ENCODE measurements around the gene CCNB1IP1.

The CCNB1IP1 gene

DNA sequence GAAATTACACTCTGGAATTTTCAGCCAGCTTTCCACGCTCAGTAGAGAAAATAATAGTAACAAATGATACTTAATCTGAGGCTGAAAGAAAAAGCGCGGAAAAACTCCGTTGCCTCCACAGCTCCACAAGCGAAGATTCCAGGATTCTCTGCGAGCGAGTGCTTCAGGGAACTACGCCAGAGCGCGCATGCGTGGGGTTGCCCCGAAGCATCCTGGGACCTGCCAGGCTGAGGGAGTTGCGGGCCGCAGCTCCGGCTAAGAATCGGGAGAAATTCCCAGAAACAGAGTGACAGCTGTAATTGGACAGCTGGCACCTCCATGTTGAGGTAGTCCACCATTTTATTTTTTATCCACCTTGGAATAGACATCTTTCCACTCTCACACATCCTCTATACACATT, 15.4 kb downstream of the CCNB1IP1 start:
- Histone ChIP-seq H3K18ac (ENCODE audit: low read length) (no peak overlapping the region), H2BK120ac (ENCODE audit: low read depth, low read length) (no peak overlapping the region), H3K4me1 (ENCODE audit: control insufficient read depth in 2 of 2, insufficient read depth in 1 of 2, low read depth in 1 of 2, low read length in 2 of 2) (no peaks in the 10 kb centered on the region), H3K36me3 (replicated peaks in 1 of 2; ENCODE audit: control insufficient read depth in 2 of 2, insufficient read depth in 2 of 2, low read length in 2 of 2) (peaks cover 25 to 96% of the 10 kb centered on the region in 2 donors), H3K27me3 (ENCODE audit: control insufficient read depth in 3 of 3, insufficient read depth in 3 of 3, low read depth in 1 of 3, low read length in 3 of 3) (no peaks in the 10 kb centered on the region), H3K79me1 (ENCODE audit: low read depth, low read length) (no peaks in the 10 kb centered on the region), H3K9me3 (replicated peaks in 1 of 2; ENCODE audit: control insufficient read depth in 2 of 2, insufficient read depth in 1 of 2, low read depth in 1 of 2, low read length in 2 of 2) (no peaks in the 10 kb centered on the region), H2BK5ac (ENCODE audit: low read length) (no peak overlapping the region), H3K27ac (replicated peaks; ENCODE audit: low read length) (no peak overlapping the region), H2BK15ac (ENCODE audit: low read length) (no peak overlapping the region), H2AK5ac (ENCODE audit: low read depth, low read length) (no peak overlapping the region), H3K23ac (ENCODE audit: low read depth, low read length, poor library complexity) (no peak overlapping the region), H4K8ac (ENCODE audit: low read depth, low read length) (no peak overlapping the region), H2BK12ac (ENCODE audit: low read length) (no peak overlapping the region), H3K4me3 (ENCODE audit: low read length in 2 of 2) (no peak overlapping the region), H3K14ac (ENCODE audit: low read length) (no peak overlapping the region), H2AFZ (ENCODE audit: low read length) (no peak overlapping the region), H3K4ac (ENCODE audit: low read length) (no peak overlapping the region), H4K91ac (ENCODE audit: low read depth, low read length, poor library complexity) (no peak overlapping the region), H3K9ac (ENCODE audit: low read depth, low read length, poor library complexity) (no peak overlapping the region), H3K4me2 (ENCODE audit: insufficient read depth, low read length, poor library complexity, severe bottlenecking) (no peak overlapping the region)
- DNase-seq (ENCODE audit: low spot score) = no peak
- no CpG with 5 or more reads among the region's 16 CpGs for WGBS, 2 donors (ENCODE audit: extremely low coverage in 2 of 2, insufficient read length in 2 of 2, insufficient replicate concordance in 1 of 2)

DNA sequence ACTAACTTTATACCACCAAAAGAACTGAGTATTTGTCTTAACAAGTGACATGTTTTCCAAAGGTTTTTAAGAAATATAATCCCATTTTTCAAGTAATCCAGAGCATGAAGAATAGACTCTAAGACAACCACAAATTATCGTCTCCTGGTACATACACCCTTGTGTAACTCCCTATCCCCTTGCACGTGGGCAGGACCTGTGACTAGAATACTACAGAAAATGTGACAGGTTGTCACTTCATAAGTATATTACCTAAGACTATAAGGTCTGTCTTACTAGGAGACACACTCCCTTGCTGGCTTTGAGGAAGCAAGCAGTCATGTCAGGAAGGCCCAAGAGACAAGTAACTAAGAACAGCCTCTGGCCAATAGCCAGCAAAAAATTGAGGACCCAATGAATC, 19.1 kb downstream of the CCNB1IP1 start:
- WGBS, 2 donors (ENCODE audit: extremely low coverage in 2 of 2, insufficient read length in 2 of 2, insufficient replicate concordance in 1 of 2) = no CpG with 5 or more reads among the region's 2 CpGs
- peaks cover 24 to 76% of the 10 kb centered on the region in 2 donors for H3K36me3 ChIP-seq (replicated peaks in 1 of 2; ENCODE audit: control insufficient read depth in 2 of 2, insufficient read depth in 2 of 2, low read length in 2 of 2)
- no peak overlapping the region for H3K4me3 ChIP-seq (ENCODE audit: low read length in 2 of 2)

DNA sequence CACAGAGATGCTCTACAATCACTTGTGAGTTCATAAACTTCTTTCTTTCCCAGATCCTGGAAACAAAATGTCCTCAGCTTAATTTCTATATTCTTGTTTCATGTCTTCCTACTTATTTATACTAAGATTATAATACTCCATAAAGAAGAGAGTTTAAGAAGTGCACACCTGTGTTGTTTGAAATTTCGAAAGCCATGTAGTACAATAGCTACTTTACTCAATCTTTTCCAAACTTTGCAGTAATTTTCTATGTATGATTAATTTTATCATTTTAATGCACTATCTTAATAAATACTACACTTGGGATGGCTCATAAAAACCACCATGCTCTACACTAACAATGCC, 27.0 kb downstream of the CCNB1IP1 start:
- peak overlapping the region; percentile 92 for H2AFZ ChIP-seq (ENCODE audit: low read length)
- H2BK12ac ChIP-seq (ENCODE audit: low read length) = no peak overlapping the region
- no peak overlapping the region for H3K18ac ChIP-seq (ENCODE audit: low read length)
- H2BK5ac ChIP-seq (ENCODE audit: low read length) = no peak overlapping the region
- H3K4me1 ChIP-seq (ENCODE audit: control insufficient read depth in 2 of 2, insufficient read depth in 1 of 2, low read depth in 1 of 2, low read length in 2 of 2) = peaks cover 0 to 4% of the 10 kb centered on the region in 2 donors
- H3K14ac ChIP-seq (ENCODE audit: low read length) = no peak overlapping the region
- no peak overlapping the region for H3K4ac ChIP-seq (ENCODE audit: low read length)
- H3K27me3 ChIP-seq (ENCODE audit: control insufficient read depth in 3 of 3, insufficient read depth in 3 of 3, low read depth in 1 of 3, low read length in 3 of 3) = no peaks in the 10 kb centered on the region
- no peak overlapping the region for H3K4me2 ChIP-seq (ENCODE audit: insufficient read depth, low read length, poor library complexity, severe bottlenecking)
- peaks cover 3% of the 10 kb centered on the region for H3K79me1 ChIP-seq (ENCODE audit: low read depth, low read length)
- no peak overlapping the region for H3K23ac ChIP-seq (ENCODE audit: low read depth, low read length, poor library complexity)
- H2BK15ac ChIP-seq (ENCODE audit: low read length) = no peak overlapping the region
- no peak overlapping the region for H2AK5ac ChIP-seq (ENCODE audit: low read depth, low read length)
- no peaks in the 10 kb centered on the region for H3K9me3 ChIP-seq (replicated peaks in 1 of 2; ENCODE audit: control insufficient read depth in 2 of 2, insufficient read depth in 1 of 2, low read depth in 1 of 2, low read length in 2 of 2)
- H2BK120ac ChIP-seq (ENCODE audit: low read depth, low read length) = no peak overlapping the region
- WGBS, 2 donors (ENCODE audit: extremely low coverage in 2 of 2, insufficient read length in 2 of 2, insufficient replicate concordance in 1 of 2) = no CpG with 5 or more reads among the region's 1 CpG
- H4K8ac ChIP-seq (ENCODE audit: low read depth, low read length) = no peak overlapping the region
- H3K9ac ChIP-seq (ENCODE audit: low read depth, low read length, poor library complexity) = no peak overlapping the region
- DNase-seq (ENCODE audit: low spot score) = no peak
- no peak overlapping the region for H3K27ac ChIP-seq (replicated peaks; ENCODE audit: low read length)
- H3K4me3 ChIP-seq (ENCODE audit: low read length in 2 of 2) = peak overlapping the region in 1 of 2 donors; percentile 83
- peaks cover 0 to 9% of the 10 kb centered on the region in 2 donors for H3K36me3 ChIP-seq (replicated peaks in 1 of 2; ENCODE audit: control insufficient read depth in 2 of 2, insufficient read depth in 2 of 2, low read length in 2 of 2)
- H4K91ac ChIP-seq (ENCODE audit: low read depth, low read length, poor library complexity) = no peak overlapping the region

More for the DNA sequence above, 19.1 kb downstream of the CCNB1IP1 start:
- H3K27me3 ChIP-seq (ENCODE audit: control insufficient read depth in 3 of 3, insufficient read depth in 3 of 3, low read depth in 1 of 3, low read length in 3 of 3) = no peaks in the 10 kb centered on the region
- no peak overlapping the region for H3K18ac ChIP-seq (ENCODE audit: low read length)
- H2BK15ac ChIP-seq (ENCODE audit: low read length) = no peak overlapping the region
- no peak overlapping the region for H3K23ac ChIP-seq (ENCODE audit: low read depth, low read length, poor library complexity)
- no peak overlapping the region for H3K4ac ChIP-seq (ENCODE audit: low read length)
- no peak overlapping the region for H3K27ac ChIP-seq (replicated peaks; ENCODE audit: low read length)
- no peak overlapping the region for H3K4me2 ChIP-seq (ENCODE audit: insufficient read depth, low read length, poor library complexity, severe bottlenecking)
- DNase-seq (ENCODE audit: low spot score) = no peak
- no peak overlapping the region for H2BK5ac ChIP-seq (ENCODE audit: low read length)
- no peak overlapping the region for H2BK120ac ChIP-seq (ENCODE audit: low read depth, low read length)
- no peak overlapping the region for H4K8ac ChIP-seq (ENCODE audit: low read depth, low read length)
- H2BK12ac ChIP-seq (ENCODE audit: low read length) = no peak overlapping the region
- H3K4me1 ChIP-seq (ENCODE audit: control insufficient read depth in 2 of 2, insufficient read depth in 1 of 2, low read depth in 1 of 2, low read length in 2 of 2) = no peaks in the 10 kb centered on the region
- H3K79me1 ChIP-seq (ENCODE audit: low read depth, low read length) = no peaks in the 10 kb centered on the region
- H3K14ac ChIP-seq (ENCODE audit: low read length) = no peak overlapping the region
- no peak overlapping the region for H4K91ac ChIP-seq (ENCODE audit: low read depth, low read length, poor library complexity)
- no peak overlapping the region for H2AK5ac ChIP-seq (ENCODE audit: low read depth, low read length)
- H3K9me3 ChIP-seq (replicated peaks in 1 of 2; ENCODE audit: control insufficient read depth in 2 of 2, insufficient read depth in 1 of 2, low read depth in 1 of 2, low read length in 2 of 2) = peaks cover 3 to 6% of the 10 kb centered on the region in 2 donors
- H2AFZ ChIP-seq (ENCODE audit: low read length) = no peak overlapping the region
- H3K9ac ChIP-seq (ENCODE audit: low read depth, low read length, poor library complexity) = no peak overlapping the region

- DNase-seq (ENCODE audit: low spot score) = peak; percentile 84
- H3K4me1 ChIP-seq (ENCODE audit: control insufficient read depth in 2 of 2, insufficient read depth in 1 of 2, low read depth in 1 of 2, low read length in 2 of 2) = peaks cover 0 to 4% of the 10 kb centered on the region in 2 donors
- no peaks in the 10 kb centered on the region for H3K9me3 ChIP-seq (replicated peaks in 1 of 2; ENCODE audit: control insufficient read depth in 2 of 2, insufficient read depth in 1 of 2, low read depth in 1 of 2, low read length in 2 of 2)
- no peak within 1 kb of the TSS for H4K91ac ChIP-seq (ENCODE audit: low read depth, low read length, poor library complexity)
- WGBS, 2 donors (ENCODE audit: extremely low coverage in 2 of 2, insufficient read length in 2 of 2, insufficient replicate concordance in 1 of 2) = no CpG with 5 or more reads among the region's 27 CpGs
- no peak within 1 kb of the TSS for H3K14ac ChIP-seq (ENCODE audit: low read length)
- H3K4me2 ChIP-seq (ENCODE audit: insufficient read depth, low read length, poor library complexity, severe bottlenecking) = peak within 1 kb of the TSS; percentile 60
- peak within 1 kb of the TSS; percentile 83 to 87 for H3K4me3 ChIP-seq (ENCODE audit: low read length in 2 of 2)
- no peak within 1 kb of the TSS for H2AK5ac ChIP-seq (ENCODE audit: low read depth, low read length)
- no peak within 1 kb of the TSS for H2BK12ac ChIP-seq (ENCODE audit: low read length)
- H4K8ac ChIP-seq (ENCODE audit: low read depth, low read length) = peak within 1 kb of the TSS; percentile 70
- no peak within 1 kb of the TSS for H3K18ac ChIP-seq (ENCODE audit: low read length)
- H2AFZ ChIP-seq (ENCODE audit: low read length) = peak within 1 kb of the TSS; percentile 92
- no peaks in the 10 kb centered on the region for H3K27me3 ChIP-seq (ENCODE audit: control insufficient read depth in 3 of 3, insufficient read depth in 3 of 3, low read depth in 1 of 3, low read length in 3 of 3)
- no peak within 1 kb of the TSS for H3K4ac ChIP-seq (ENCODE audit: low read length)
- H3K79me1 ChIP-seq (ENCODE audit: low read depth, low read length) = peaks cover 3% of the 10 kb centered on the region
- no peak within 1 kb of the TSS for H2BK5ac ChIP-seq (ENCODE audit: low read length)
- no peak within 1 kb of the TSS for H3K23ac ChIP-seq (ENCODE audit: low read depth, low read length, poor library complexity)
- H3K36me3 ChIP-seq (replicated peaks in 1 of 2; ENCODE audit: control insufficient read depth in 2 of 2, insufficient read depth in 2 of 2, low read length in 2 of 2) = peaks cover 2 to 15% of the 10 kb centered on the region in 2 donors
- H3K27ac ChIP-seq (replicated peaks; ENCODE audit: low read length) = no peak within 1 kb of the TSS
- H2BK15ac ChIP-seq (ENCODE audit: low read length) = no peak within 1 kb of the TSS
- no peak within 1 kb of the TSS for H2BK120ac ChIP-seq (ENCODE audit: low read depth, low read length)
- H3K9ac ChIP-seq (ENCODE audit: low read depth, low read length, poor library complexity) = no peak within 1 kb of the TSS
These were observed 27.6 kb downstream of the CCNB1IP1 start, which contains the start of gene TTC5 for GRCh38 chr14:20305265-20306078. TTC5 (minus strand) TSS chr14:20305951; CDS start chr14:20305937, 14 bp downstream.

All from neuronal stem cell (in vitro differentiated cells).